H9 (cell line): ENCODE measurements around the gene FOXP4. TPM values are rescaled to one million over a fixed set of nuclear protein-coding genes. Genes with fewer than 3 reads are reported as not detected.

Experiments
- DNase-seq: peaks from one replicate; pipeline ENCODE4 v3.0.0-alpha.2; 2017
- H2AFZ ChIP-seq: one replicate; pipeline ENCODE4 v1.6.1; 2013; ENCODE audit warnings: mild to moderate bottlenecking, low read length, control low read depth, moderate library complexity
- H2AK5ac ChIP-seq: 2 replicates; pipeline ENCODE4 v1.6.1; 2013; ENCODE audit warnings: low read length, control low read depth, mixed read lengths; ENCODE audit not compliant: insufficient read length
- H2BK120ac ChIP-seq: one replicate; pipeline ENCODE4 v1.6.1; 2013; ENCODE audit warnings: low read depth, mild to moderate bottlenecking, low read length, control low read depth, inconsistent platforms; ENCODE audit not compliant: poor library complexity, severe bottlenecking
- H2BK12ac ChIP-seq: 2 replicates; pipeline ENCODE4 v1.6.1; 2013; ENCODE audit warnings: low read length, control low read depth, mixed read lengths, low read depth; ENCODE audit not compliant: insufficient read length
- H2BK15ac ChIP-seq: 2 replicates; pipeline ENCODE4 v1.6.1; 2013; ENCODE audit warnings: low read depth, low read length, control low read depth
- H2BK20ac ChIP-seq: one replicate; pipeline ENCODE4 v1.6.1; 2013; ENCODE audit warnings: low read depth, mild to moderate bottlenecking, low read length, control low read depth, inconsistent platforms; ENCODE audit not compliant: poor library complexity, severe bottlenecking
- H2BK5ac ChIP-seq: 2 replicates; pipeline ENCODE4 v1.6.1; 2013; ENCODE audit warnings: low read length, control low read depth, mixed read lengths; ENCODE audit not compliant: insufficient read length
- H3K14ac ChIP-seq: 2 replicates; pipeline ENCODE4 v1.6.1; 2013; ENCODE audit warnings: low read length, control low read depth; ENCODE audit not compliant: insufficient read depth
- H3K18ac ChIP-seq: 2 replicates; pipeline ENCODE4 v1.6.1; 2013; ENCODE audit warnings: low read depth, mild to moderate bottlenecking, mixed read lengths, low read length, control low read depth; ENCODE audit not compliant: insufficient read length
- H3K23ac ChIP-seq: 2 replicates; pipeline ENCODE4 v1.6.1; 2013; ENCODE audit warnings: low read length, control low read depth, mixed read lengths, low read depth; ENCODE audit not compliant: insufficient read length
- H3K23me2 ChIP-seq: 2 replicates; pipeline ENCODE4 v1.6.1; 2013; ENCODE audit warnings: low read depth, mild to moderate bottlenecking, mixed read lengths, low read length, control low read depth; ENCODE audit not compliant: insufficient read length, poor library complexity, severe bottlenecking
- H3K27ac ChIP-seq: 2 replicates; pipeline ENCODE4 v1.5.1; 2013; ENCODE audit warnings: low read length, control low read depth, mixed read lengths, low read depth; ENCODE audit not compliant: insufficient read length
- H3K27me3 ChIP-seq: 2 replicates; pipeline ENCODE4 v1.6.1; 2013; ENCODE audit warnings: low read length, control low read depth, inconsistent platforms; ENCODE audit not compliant: insufficient read depth
- H3K4ac ChIP-seq: 2 replicates; pipeline ENCODE4 v1.6.1; 2013; ENCODE audit warnings: low read depth, mild to moderate bottlenecking, control low read depth, inconsistent platforms, low read length, moderate library complexity
- H3K4me1 ChIP-seq: 2 replicates; pipeline ENCODE4 v1.6.1; 2013; ENCODE audit warnings: low read length, control low read depth, inconsistent platforms; ENCODE audit not compliant: insufficient read depth
- H3K4me2 ChIP-seq: 2 replicates; pipeline ENCODE4 v1.6.1; 2013; ENCODE audit warnings: low read length, control low read depth, mixed read lengths; ENCODE audit not compliant: insufficient read length, insufficient read depth
- H3K56ac ChIP-seq: 2 replicates; pipeline ENCODE4 v1.6.1; 2013; ENCODE audit warnings: low read depth, mild to moderate bottlenecking, mixed read lengths, low read length, control low read depth; ENCODE audit not compliant: insufficient read length
- H3K79me1 ChIP-seq: 2 replicates; pipeline ENCODE4 v1.6.1; 2013; ENCODE audit warnings: low read depth, mild to moderate bottlenecking, moderate library complexity, low read length, control low read depth, inconsistent platforms; ENCODE audit not compliant: insufficient read depth, poor library complexity, severe bottlenecking
- H3K79me2 ChIP-seq: 2 replicates; pipeline ENCODE4 v1.6.1; 2013; ENCODE audit warnings: low read length, control low read depth, inconsistent platforms; ENCODE audit not compliant: insufficient read depth
- H3K9ac ChIP-seq: 2 replicates; pipeline ENCODE4 v1.6.1; 2013; ENCODE audit warnings: low read length, control low read depth, mixed read lengths; ENCODE audit not compliant: insufficient read length; ENCODE audit errors: extremely low read depth
- H3K9me3 ChIP-seq: one replicate; pipeline ENCODE4 v1.6.1; 2013; ENCODE audit warnings: low read depth, low read length, inconsistent platforms; ENCODE audit not compliant: control insufficient read depth
- H3T11ph ChIP-seq: one replicate; pipeline ENCODE4 v1.6.1; 2013; ENCODE audit warnings: mild to moderate bottlenecking, low read length, control low read depth, inconsistent platforms
- H4K20me1 ChIP-seq: one replicate; pipeline ENCODE4 v1.6.1; 2013; ENCODE audit not compliant: control insufficient read depth, insufficient read length, insufficient read depth
- H4K5ac ChIP-seq: 2 replicates; pipeline ENCODE4 v1.6.1; 2013; ENCODE audit warnings: low read depth, mild to moderate bottlenecking, mixed read lengths, low read length, control low read depth; ENCODE audit not compliant: insufficient read length
- H4K8ac ChIP-seq: replicated peaks from 2 replicates; pipeline ENCODE4 v1.6.1; 2013; ENCODE audit warnings: low read length, control low read depth, mixed read lengths, low read depth; ENCODE audit not compliant: insufficient read length
- H4K91ac ChIP-seq: 2 replicates; pipeline ENCODE4 v1.6.1; 2013; ENCODE audit warnings: low read depth, mild to moderate bottlenecking, moderate library complexity, mixed read lengths, low read length, control low read depth; ENCODE audit not compliant: insufficient read length
- H3K27ac Mint-ChIP-seq, 3 experiments: 2 replicates in 2 of 3; 3 replicates in 1 of 3; pipeline ENCODE4 v1.8.0; 2020 to 2021; ENCODE audit warnings: mixed read lengths in 3 of 3, mild to moderate bottlenecking in 1 of 3, moderate library complexity in 1 of 3
- H3K27me3 Mint-ChIP-seq: 2 replicates; pipeline ENCODE4 v1.8.0; 2021; ENCODE audit warnings: low read depth, mild to moderate bottlenecking, moderate library complexity, mixed read lengths
- H3K36me3 Mint-ChIP-seq, 3 experiments: 2 replicates in 2 of 3; 3 replicates in 1 of 3; pipeline ENCODE4 v1.8.0; 2020 to 2021; ENCODE audit warnings: low read depth in 3 of 3, mixed read lengths in 3 of 3; ENCODE audit not compliant: insufficient read depth in 1 of 3
- H3K4me1 Mint-ChIP-seq, 2 experiments: 2 replicates each; pipeline ENCODE4 v1.8.0; 2020; ENCODE audit warnings: mixed read lengths in 2 of 2
- H3K4me3 Mint-ChIP-seq, 2 experiments: 2 replicates in 1 of 2; 3 replicates in 1 of 2; pipeline ENCODE4 v1.8.0; 2020 to 2021; ENCODE audit warnings: mild to moderate bottlenecking in 2 of 2, mixed read lengths in 2 of 2, moderate library complexity in 1 of 2
- H3K9me3 Mint-ChIP-seq, 2 experiments: 2 replicates in 1 of 2; 3 replicates in 1 of 2; pipeline ENCODE4 v1.8.0; 2020; ENCODE audit warnings: mild to moderate bottlenecking in 2 of 2, mixed read lengths in 2 of 2, moderate library complexity in 1 of 2
- WGBS: extraction: QIAGEN DNeasy Blood & Tissue Kit; methylation state at CpG from one replicate; pipeline ENCODE4 v1.1.7; 2013; ENCODE audit warnings: missing lambda C conversion rate, low lambda C conversion rate, mixed read lengths; ENCODE audit not compliant: insufficient read length; ENCODE audit errors: extremely low coverage; 5-methylcytosine and 5-hydroxymethylcytosine counted together
- total RNA-seq: library from RNA; stranded (reverse); gene quantifications from 2 replicates; pipeline ENCODE4 v1.2.1, GENCODE V29; 2021
- TF ChIP-seq, protein P1 (sequence below): fragments of 200-600 bp; sonication (generic); conservative IDR thresholded peaks from 3 replicates; pipeline ENCODE4 v1.8.0; 2021; ENCODE audit warnings: antibody characterized with exemption, mild to moderate bottlenecking

Gene FOXP4
- total RNA-seq, 1 experiment from 2014 or later: 18.2 TPM

GRCh38 chr6:41585605-41586004, 39.4 kb downstream of the FOXP4 start:
- no peaks in the 10 kb centered on the region for H3K9me3 ChIP-seq
- no peak overlapping the region for H3K14ac ChIP-seq
- no peaks in the 10 kb centered on the region for H4K20me1 ChIP-seq
- H3K27ac Mint-ChIP-seq: no peak overlapping the region
- peaks cover 9% of the 10 kb centered on the region for H3K27me3 Mint-ChIP-seq
- H3K4me1 Mint-ChIP-seq: peaks cover 31 to 68% of the 10 kb centered on the region in 2 experiments
- no CpG with 5 or more reads among the region's 9 CpGs for WGBS
- no peak overlapping the region for H2BK20ac ChIP-seq
- DNase-seq: no peak
- no peaks in the 10 kb centered on the region for H3K79me2 ChIP-seq
- peaks cover 2% of the 10 kb centered on the region; the same call in 1 of the 2 replicates for H3K4me1 ChIP-seq
- no peaks in the 10 kb centered on the region for H3K9me3 Mint-ChIP-seq
- H3K23me2 ChIP-seq: no peaks in the 10 kb centered on the region
- no peak overlapping the region for H2BK120ac ChIP-seq
- H3T11ph ChIP-seq: no peak overlapping the region
- H3K56ac ChIP-seq: no peak overlapping the region
- no peak overlapping the region for H2AK5ac ChIP-seq
- no peak overlapping the region for H4K5ac ChIP-seq
- H3K27ac ChIP-seq: no peak overlapping the region
- peak overlapping the region; percentile 28 for H3K18ac ChIP-seq
- no peaks in the 10 kb centered on the region for H3K79me1 ChIP-seq
- TF ChIP-seq, protein P1, sequence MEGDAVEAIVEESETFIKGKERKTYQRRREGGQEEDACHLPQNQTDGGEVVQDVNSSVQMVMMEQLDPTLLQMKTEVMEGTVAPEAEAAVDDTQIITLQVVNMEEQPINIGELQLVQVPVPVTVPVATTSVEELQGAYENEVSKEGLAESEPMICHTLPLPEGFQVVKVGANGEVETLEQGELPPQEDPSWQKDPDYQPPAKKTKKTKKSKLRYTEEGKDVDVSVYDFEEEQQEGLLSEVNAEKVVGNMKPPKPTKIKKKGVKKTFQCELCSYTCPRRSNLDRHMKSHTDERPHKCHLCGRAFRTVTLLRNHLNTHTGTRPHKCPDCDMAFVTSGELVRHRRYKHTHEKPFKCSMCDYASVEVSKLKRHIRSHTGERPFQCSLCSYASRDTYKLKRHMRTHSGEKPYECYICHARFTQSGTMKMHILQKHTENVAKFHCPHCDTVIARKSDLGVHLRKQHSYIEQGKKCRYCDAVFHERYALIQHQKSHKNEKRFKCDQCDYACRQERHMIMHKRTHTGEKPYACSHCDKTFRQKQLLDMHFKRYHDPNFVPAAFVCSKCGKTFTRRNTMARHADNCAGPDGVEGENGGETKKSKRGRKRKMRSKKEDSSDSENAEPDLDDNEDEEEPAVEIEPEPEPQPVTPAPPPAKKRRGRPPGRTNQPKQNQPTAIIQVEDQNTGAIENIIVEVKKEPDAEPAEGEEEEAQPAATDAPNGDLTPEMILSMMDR: no peak
- H2AFZ ChIP-seq: no peak overlapping the region
- no peaks in the 10 kb centered on the region for H3K27me3 ChIP-seq
- H3K4me2 ChIP-seq: no peak overlapping the region
- no peak overlapping the region for H4K8ac ChIP-seq
- no peak overlapping the region for H3K9ac ChIP-seq
- H3K23ac ChIP-seq: no peak overlapping the region
- no peak overlapping the region for H2BK12ac ChIP-seq
- H3K4me3 Mint-ChIP-seq: no peak overlapping the region; a peak in 1 of 5 replicates
- no peak overlapping the region for H4K91ac ChIP-seq
- no peak overlapping the region for H3K4ac ChIP-seq
- no peak overlapping the region for H2BK15ac ChIP-seq
- H3K36me3 Mint-ChIP-seq: peaks cover 5 to 22% (median 11%) of the 10 kb centered on the region in 3 experiments; a peak in 6 of 7 replicates
- H2BK5ac ChIP-seq: no peak overlapping the region
